Dendritic cell treated with granulocyte-macrophage colony-stimulating factor and Interleukin-4, amounts not matched to agents 40 ng/mL and 50 ng/mL, for 4 days (primary cell): ENCODE data around the gene ERI3.

ENCODE experiments used
- H3K27ac Mint-ChIP-seq: one replicate; pipeline ENCODE4 v1.8.0; 2022; ENCODE audit warnings: mild to moderate bottlenecking, mixed read lengths
- H3K27me3 Mint-ChIP-seq: one replicate; pipeline ENCODE4 v1.8.0; 2022; ENCODE audit warnings: mild to moderate bottlenecking, mixed read lengths
- H3K36me3 Mint-ChIP-seq: one replicate; pipeline ENCODE4 v1.8.0; 2022; ENCODE audit warnings: low read depth, mixed read lengths
- H3K4me1 Mint-ChIP-seq: one replicate; pipeline ENCODE4 v1.8.0; 2022; ENCODE audit warnings: low read depth, mixed read lengths
- H3K4me3 Mint-ChIP-seq: one replicate; pipeline ENCODE4 v1.8.0; 2022; ENCODE audit warnings: mild to moderate bottlenecking, moderate library complexity, mixed read lengths
- H3K9me3 Mint-ChIP-seq: one replicate; pipeline ENCODE4 v1.8.0; 2022; ENCODE audit warnings: mixed read lengths
- intact Hi-C: fragments of 100-400 bp; cut with micrococcal nuclease; formaldehyde crosslinking; loops from one replicate; pipeline ENCODE4 v1.15.0; 2022

Gene ERI3

GRCh38 chr1:44336668-44337067, 18.4 kb downstream of the ERI3 start:
- no peaks in the 10 kb centered on the region for H3K27me3 Mint-ChIP-seq
- H3K27ac Mint-ChIP-seq = no peak overlapping the region
- H3K4me1 Mint-ChIP-seq = peaks cover 14% of the 10 kb centered on the region
- peaks cover 7% of the 10 kb centered on the region for H3K9me3 Mint-ChIP-seq
- H3K36me3 Mint-ChIP-seq = peaks cover 65% of the 10 kb centered on the region
- no peak overlapping the region for H3K4me3 Mint-ChIP-seq
- intact Hi-C loops = no loop called here

DNA sequence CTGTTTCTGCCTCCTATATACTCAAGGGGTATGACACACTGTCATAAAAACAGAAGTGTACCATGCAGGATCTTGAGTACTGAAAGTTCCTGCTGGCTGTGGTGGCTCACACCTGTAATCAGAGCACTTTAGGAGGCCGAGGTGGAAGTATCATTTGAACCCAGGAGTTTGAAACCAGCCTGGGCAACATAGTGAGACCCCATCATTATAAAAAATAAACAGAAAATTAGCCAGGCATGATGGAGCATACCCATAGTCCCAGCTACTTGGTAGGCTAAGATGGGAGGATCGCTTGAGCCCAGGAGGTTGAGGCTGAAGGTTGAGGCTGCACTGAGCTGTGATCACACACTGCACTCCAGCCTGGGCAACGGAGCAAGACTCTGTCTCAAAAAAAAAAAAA, 20.1 kb downstream of the ERI3 start:
- H3K9me3 Mint-ChIP-seq = peaks cover 7% of the 10 kb centered on the region
- peaks cover 70% of the 10 kb centered on the region for H3K36me3 Mint-ChIP-seq
- no peaks in the 10 kb centered on the region for H3K27me3 Mint-ChIP-seq
- H3K4me1 Mint-ChIP-seq = peaks cover 6% of the 10 kb centered on the region
- H3K4me3 Mint-ChIP-seq = no peak overlapping the region
- no peak overlapping the region for H3K27ac Mint-ChIP-seq
- intact Hi-C loops = no loop called here

GRCh38 chr1:44333376-44333775, 21.7 kb downstream of the ERI3 start:
- Mint-ChIP-seq H3K4me1 (no peaks in the 10 kb centered on the region), H3K27ac (no peak overlapping the region), H3K27me3 (no peaks in the 10 kb centered on the region), H3K9me3 (peaks cover 3% of the 10 kb centered on the region), H3K4me3 (no peak overlapping the region), H3K36me3 (peaks cover 67% of the 10 kb centered on the region)
- intact Hi-C loops = no loop called here

- no peaks in the 10 kb centered on the region for H3K27me3 Mint-ChIP-seq
- intact Hi-C loops = no loop called here
These were observed 22.6 kb downstream of the ERI3 start for GRCh38 chr1:44332505-44332904.

GRCh38 chr1:44330935-44331334, 24.1 kb downstream of the ERI3 start:
- Mint-ChIP-seq H3K4me1 (no peaks in the 10 kb centered on the region), H3K4me3 (no peak overlapping the region), H3K9me3 (no peaks in the 10 kb centered on the region), H3K36me3 (peaks cover 43% of the 10 kb centered on the region), H3K27ac (no peak overlapping the region), H3K27me3 (no peaks in the 10 kb centered on the region)
- intact Hi-C loops = no loop called here

More at GRCh38 chr1:44332505-44332904, 22.6 kb downstream of the ERI3 start:
- no peaks in the 10 kb centered on the region for H3K9me3 Mint-ChIP-seq
- no peak overlapping the region for H3K4me3 Mint-ChIP-seq
- peaks cover 59% of the 10 kb centered on the region for H3K36me3 Mint-ChIP-seq
- H3K27ac Mint-ChIP-seq = no peak overlapping the region
- H3K4me1 Mint-ChIP-seq = no peaks in the 10 kb centered on the region

DNA sequence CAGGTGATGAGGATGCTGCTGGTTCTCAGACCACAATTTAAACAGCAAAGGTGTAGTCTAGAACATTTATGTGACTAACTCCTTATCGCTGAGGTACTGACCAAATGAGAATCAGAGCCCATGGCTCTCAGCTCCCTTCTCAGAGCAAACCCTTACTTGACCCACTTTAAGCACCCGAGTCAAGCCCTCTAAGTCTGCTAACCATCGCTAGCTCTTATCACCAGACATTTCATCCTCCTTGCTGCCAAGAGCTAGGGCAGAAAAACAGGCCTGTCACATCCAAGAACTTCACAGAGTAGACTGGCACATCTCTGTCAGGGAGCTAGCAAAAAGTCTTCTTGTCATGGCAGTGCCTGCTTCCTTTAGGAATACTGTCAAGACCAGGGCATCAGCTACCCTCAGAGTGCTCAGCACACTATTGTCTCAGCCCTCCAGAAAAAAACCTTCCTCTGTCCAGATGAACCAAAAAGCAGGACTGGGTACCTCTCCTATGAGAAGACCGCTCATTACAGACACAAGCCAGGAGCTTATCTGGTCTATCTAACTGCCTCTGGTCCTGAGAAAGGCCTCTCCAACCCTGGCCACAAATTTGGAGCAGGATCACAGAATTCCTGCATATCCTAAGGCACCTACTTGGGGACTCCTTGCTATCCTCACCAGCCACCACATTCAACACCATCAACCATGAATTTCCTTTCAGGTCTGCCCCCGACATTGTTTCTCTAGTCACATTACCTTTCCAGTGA, 26.2 kb downstream of the ERI3 start:
- intact Hi-C loops = no loop called here
- Mint-ChIP-seq H3K36me3 (peaks cover 33% of the 10 kb centered on the region), H3K27ac (no peak overlapping the region), H3K9me3 (no peaks in the 10 kb centered on the region), H3K4me1 (no peaks in the 10 kb centered on the region), H3K27me3 (no peaks in the 10 kb centered on the region), H3K4me3 (no peak overlapping the region)

GRCh38 chr1:44327679-44328491, 27.2 kb downstream of the ERI3 start:
- Mint-ChIP-seq H3K36me3 (peaks cover 30% of the 10 kb centered on the region), H3K4me3 (no peak overlapping the region), H3K27ac (no peak overlapping the region), H3K4me1 (no peaks in the 10 kb centered on the region), H3K27me3 (no peaks in the 10 kb centered on the region), H3K9me3 (no peaks in the 10 kb centered on the region)
- intact Hi-C loops = no loop called here

- Mint-ChIP-seq H3K27me3 (no peaks in the 10 kb centered on the region), H3K27ac (no peak overlapping the region), H3K4me3 (no peak overlapping the region), H3K4me1 (no peaks in the 10 kb centered on the region), H3K9me3 (no peaks in the 10 kb centered on the region), H3K36me3 (peaks cover 24% of the 10 kb centered on the region)
- intact Hi-C loops = no loop called here
These were observed 28.1 kb downstream of the ERI3 start for GRCh38 chr1:44326821-44327465.

DNA sequence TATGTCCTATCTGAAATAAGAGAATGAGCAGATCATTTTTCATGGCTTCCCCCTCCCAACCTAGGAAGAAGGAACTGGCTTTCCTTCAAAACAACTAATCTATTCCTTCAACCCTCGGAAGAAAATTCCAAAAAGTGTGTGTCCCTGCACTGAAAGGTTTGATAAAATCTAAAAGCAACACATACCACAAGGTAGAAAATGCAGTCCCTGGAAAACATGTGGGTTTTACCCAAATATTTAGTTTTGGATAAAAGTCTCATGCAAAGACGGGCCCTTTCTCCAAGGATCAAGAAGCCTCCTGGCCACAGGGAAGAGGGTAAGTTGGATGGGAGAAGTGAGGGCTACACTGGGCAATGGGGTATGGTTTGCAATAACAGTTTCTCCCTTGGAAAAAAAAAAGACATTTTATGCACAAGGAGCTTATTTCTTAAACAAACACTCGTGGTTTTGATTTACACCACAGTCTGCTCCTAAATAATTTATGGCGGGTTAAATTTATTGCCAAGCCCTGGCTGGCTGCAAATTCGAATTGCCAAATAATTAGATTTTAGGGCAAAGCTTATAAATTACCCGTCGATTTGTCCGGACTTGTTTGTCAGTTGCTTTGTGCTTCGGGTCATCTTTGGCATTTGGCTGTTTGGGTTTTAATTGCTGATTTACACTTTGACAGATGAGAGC, 28.9 kb downstream of the ERI3 start:
- intact Hi-C loops = no loop called here
- Mint-ChIP-seq H3K36me3 (peaks cover 24% of the 10 kb centered on the region), H3K27me3 (no peaks in the 10 kb centered on the region), H3K4me1 (peaks cover 4% of the 10 kb centered on the region), H3K4me3 (no peak overlapping the region), H3K9me3 (no peaks in the 10 kb centered on the region), H3K27ac (no peak overlapping the region)

DNA sequence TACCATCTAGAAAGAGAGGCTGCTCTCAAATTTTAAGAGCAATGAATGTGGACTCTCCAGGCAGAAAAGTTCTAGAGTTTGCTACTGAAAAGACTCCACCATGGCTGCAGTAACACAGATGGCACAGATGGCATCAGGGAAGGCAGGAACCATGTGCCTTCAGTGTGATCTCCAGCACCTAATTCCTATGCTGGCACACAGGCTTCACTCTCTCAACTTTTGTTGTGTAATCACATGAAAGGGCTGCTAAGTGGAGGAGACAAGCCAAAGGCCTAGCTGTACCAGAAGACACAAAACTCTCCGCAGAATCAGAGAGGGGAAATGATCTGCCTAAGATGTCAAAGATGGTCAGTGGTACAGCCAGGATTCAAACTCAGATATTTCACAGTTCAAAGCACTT, 31.1 kb downstream of the ERI3 start:
- Mint-ChIP-seq H3K27ac (no peak overlapping the region), H3K9me3 (no peaks in the 10 kb centered on the region), H3K4me3 (no peak overlapping the region), H3K36me3 (peaks cover 28% of the 10 kb centered on the region), H3K27me3 (no peaks in the 10 kb centered on the region), H3K4me1 (peaks cover 7% of the 10 kb centered on the region)
- intact Hi-C loops = no loop called here

DNA sequence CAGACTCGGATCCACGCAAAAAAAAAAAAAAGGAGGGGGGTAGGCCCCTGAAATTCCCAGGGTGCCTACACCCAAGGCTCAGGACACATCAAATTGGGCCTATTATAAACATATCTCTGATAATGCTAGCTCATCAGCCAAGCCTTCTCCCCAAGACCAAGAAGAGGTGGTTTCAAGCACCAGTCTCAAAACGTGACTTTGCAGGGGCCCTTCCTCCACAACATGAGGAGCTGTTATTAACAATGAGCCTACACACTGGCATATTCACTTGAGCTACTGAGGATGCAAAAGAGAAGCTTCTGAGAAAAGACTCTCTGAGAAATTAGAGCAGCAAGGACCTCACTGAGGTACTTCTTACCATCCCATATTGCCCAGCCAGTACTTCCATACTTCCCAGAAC, 32.7 kb downstream of the ERI3 start:
- H3K27ac Mint-ChIP-seq = no peak overlapping the region
- intact Hi-C loops = no loop called here

GRCh38 chr1:44321466-44321865, 33.6 kb downstream of the ERI3 start:
- Mint-ChIP-seq H3K4me1 (peaks cover 7% of the 10 kb centered on the region), H3K9me3 (no peaks in the 10 kb centered on the region), H3K36me3 (peaks cover 51% of the 10 kb centered on the region), H3K4me3 (no peak overlapping the region), H3K27me3 (no peaks in the 10 kb centered on the region), H3K27ac (no peak overlapping the region)
- intact Hi-C loops = no loop called here

More for the DNA sequence above, 32.7 kb downstream of the ERI3 start:
- H3K4me1 Mint-ChIP-seq = peaks cover 7% of the 10 kb centered on the region
- H3K36me3 Mint-ChIP-seq = peaks cover 42% of the 10 kb centered on the region
- no peak overlapping the region for H3K4me3 Mint-ChIP-seq
- no peaks in the 10 kb centered on the region for H3K9me3 Mint-ChIP-seq
- no peaks in the 10 kb centered on the region for H3K27me3 Mint-ChIP-seq

DNA sequence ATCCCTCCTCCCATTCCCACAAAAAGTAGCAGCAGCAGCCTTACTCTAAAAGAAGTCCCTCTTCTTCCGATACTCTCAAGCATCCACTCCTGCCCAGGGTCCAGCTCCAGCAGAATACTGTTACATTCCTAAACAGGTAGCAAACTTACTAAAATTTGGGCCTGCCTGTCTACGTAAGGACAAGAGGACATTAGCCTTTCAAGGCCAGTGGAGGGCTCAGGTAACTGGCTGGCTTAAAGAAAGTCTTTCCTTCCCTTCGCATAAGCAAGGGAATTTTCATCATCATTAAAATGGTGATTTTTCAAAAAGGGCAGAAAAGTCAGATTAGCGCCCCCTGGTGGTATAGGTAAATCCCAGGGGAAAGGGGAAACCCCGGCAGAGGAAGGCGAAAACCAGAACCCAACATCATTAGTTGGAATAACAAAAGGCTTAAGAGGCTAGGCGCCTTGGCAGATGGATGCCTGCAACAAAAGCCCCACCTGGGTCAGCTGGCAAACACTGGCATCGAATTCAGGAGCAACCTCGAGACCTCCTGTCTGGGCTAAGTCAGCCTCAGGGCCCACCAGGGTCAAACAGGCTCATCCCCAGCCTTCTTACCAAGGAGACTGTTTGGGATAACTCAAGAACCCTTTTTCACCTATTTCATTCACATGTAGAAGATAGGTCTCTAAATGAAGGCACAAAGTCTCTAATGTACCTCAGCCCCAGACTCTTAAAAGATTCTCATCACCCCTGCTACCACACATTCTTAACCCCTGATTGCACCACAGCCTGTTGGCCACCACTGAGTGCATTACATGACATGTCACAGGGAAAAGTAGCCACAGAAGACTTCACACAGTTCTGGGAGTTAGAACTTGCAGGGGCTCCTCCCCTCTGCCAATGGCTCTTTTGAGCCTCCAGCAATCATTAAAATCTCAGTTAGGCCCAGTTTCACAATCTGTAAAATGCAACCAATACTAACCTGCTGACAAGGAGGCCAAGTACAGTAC, 36.7 kb downstream of the ERI3 start:
- Mint-ChIP-seq H3K27me3 (no peaks in the 10 kb centered on the region), H3K4me1 (peaks cover 7% of the 10 kb centered on the region), H3K36me3 (peaks cover 62% of the 10 kb centered on the region), H3K9me3 (no peaks in the 10 kb centered on the region), H3K4me3 (no peak overlapping the region), H3K27ac (no peak overlapping the region)
- intact Hi-C loops = loop anchor here (1.0 kb wide), 1 partner anchor 101 kb away; no protein-coding TSS in a partner anchor
